Central memory CD4-positive, alpha-beta T cell (primary cell): ENCODE measurements around the gene ZNHIT2.

Experiments
- DNase-seq: peaks from one replicate; pipeline ENCODE4 v3.0.0; 2022

Gene ZNHIT2

GRCh38 chr11:65102142-65103095, 15.1 kb downstream of the ZNHIT2 start:
- DNase-seq = no peak

GRCh38 chr11:65100674-65101350, 16.7 kb downstream of the ZNHIT2 start:
- DNase-seq = no peak

DNA sequence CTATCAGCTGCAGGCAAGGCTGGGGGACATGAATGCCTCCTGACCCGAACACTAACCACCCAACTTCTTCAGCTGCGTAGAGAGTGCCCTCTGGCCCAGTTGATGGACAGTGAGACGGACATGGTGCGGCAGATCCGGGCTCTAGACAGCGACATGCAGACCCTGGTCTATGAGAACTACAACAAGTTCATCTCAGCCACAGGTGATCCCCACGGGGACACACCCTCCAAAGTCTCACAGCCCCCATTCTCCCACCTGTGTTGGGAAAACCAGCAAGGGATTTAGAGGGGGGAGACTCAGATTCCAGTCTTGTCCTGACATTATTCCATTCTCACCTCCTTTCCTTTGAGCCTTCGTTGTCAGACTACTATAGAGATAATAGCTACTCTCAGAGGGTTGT, 20.6 kb downstream of the ZNHIT2 start:
- no peak for DNase-seq

- peak; percentile 84 for DNase-seq
Observed at GRCh38 chr11:65095974-65096806, 21.3 kb downstream of the ZNHIT2 start, which contains the start of gene VPS51. VPS51 (plus strand) TSS chr11:65096214; CDS start chr11:65096251, 37 bp downstream.

DNA sequence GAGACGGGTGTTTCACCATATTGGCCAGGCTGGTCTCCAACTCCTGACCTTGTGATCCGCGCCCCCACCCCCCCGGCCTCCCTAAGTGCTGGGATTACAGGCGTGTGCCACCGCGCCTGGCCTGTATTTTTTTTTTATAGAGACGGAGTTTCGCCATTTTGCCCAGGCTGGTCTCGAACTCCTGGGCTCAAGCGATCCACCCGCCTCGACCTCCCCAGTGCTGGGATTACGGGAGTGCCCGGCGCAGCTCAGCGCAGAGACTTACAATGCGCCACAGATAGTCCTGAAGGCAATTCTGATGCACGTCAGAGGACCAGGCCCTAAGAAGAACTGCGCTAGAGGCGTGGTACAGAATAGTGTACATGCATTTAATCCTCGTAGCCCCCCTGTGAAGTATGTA, 22.1 kb downstream of the ZNHIT2 start:
- no peak for DNase-seq

GRCh38 chr11:65090628-65091027, 26.9 kb downstream of the ZNHIT2 start:
- no peak for DNase-seq

DNA sequence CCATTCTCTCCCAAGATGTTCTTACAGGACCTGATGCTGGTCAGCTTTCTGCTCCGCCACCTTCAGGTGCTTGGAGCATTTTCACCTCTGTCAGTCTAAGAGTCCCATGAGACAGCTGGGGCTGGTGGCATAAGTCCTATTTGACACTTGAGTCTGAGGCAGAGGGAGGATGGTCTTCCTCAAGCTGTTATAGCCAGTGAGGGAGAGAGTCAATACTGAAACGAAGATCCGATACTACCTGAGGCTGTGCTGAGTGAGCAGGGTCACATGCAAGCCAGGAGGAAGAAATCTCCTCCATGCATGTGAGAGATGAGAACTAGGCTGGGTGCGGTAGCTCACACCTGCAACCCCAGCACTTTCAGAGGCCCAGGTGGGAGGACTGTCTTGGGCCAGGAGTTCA, 27.9 kb downstream of the ZNHIT2 start:
- DNase-seq = no peak

DNA sequence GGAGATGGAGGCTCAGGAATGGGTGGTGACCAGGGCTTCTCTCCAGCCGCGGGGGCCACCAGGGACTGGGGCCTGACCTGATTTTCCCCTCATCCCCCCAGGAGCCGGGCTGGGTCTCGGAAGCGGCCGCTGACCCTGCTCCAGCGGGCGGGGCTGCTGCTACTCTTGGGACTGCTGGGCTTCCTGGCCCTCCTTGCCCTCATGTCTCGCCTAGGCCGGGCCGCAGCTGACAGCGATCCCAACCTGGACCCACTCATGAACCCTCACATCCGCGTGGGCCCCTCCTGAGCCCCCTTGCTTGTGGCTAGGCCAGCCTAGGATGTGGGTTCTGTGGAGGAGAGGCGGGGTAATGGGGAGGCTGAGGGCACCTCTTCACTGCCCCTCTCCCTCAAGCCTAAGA, 29.7 kb downstream of the ZNHIT2 start:
- no peak for DNase-seq

DNA sequence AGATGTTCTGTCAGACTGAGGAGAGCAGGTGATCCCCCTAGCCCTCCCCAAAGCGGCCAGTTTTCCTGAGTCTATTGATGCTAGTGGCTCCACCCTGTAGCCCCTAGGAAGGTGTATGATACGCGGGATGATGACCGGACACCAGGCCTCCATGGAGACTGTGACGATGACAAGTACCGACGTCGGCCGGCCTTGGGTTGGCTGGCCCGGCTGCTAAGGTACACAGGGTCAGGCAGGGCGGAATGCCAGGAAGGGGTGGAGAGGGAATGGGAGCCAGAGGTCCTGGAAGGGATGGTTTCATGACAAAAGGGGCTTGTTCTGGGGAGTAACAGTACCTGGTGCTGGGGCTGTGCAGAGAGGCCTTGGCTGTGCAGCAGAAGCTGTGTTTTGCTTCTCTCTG, 30.3 kb downstream of the ZNHIT2 start:
- no peak for DNase-seq

- DNase-seq = no peak
Observed at GRCh38 chr11:65086809-65087208, 30.7 kb downstream of the ZNHIT2 start.

DNA sequence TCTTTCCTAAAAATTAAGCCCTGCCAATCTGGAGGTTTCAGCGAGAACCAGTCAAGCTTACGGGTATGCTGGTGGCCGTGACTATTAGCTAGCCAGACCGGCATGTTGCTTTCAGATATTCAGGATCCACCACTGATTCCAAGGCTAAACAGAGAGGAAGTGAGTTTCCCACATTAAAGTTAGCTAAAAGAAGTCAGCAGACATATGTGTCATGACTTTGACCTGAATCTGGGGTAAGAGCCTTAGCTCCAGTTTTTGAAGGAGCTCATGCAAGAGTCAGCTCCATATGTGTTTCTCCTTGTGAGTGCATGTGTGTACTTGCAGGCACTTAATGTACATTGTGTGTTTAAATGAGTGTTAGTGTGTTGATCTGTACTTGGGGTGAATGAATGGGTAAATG, 32.1 kb downstream of the ZNHIT2 start:
- no peak for DNase-seq

DNA sequence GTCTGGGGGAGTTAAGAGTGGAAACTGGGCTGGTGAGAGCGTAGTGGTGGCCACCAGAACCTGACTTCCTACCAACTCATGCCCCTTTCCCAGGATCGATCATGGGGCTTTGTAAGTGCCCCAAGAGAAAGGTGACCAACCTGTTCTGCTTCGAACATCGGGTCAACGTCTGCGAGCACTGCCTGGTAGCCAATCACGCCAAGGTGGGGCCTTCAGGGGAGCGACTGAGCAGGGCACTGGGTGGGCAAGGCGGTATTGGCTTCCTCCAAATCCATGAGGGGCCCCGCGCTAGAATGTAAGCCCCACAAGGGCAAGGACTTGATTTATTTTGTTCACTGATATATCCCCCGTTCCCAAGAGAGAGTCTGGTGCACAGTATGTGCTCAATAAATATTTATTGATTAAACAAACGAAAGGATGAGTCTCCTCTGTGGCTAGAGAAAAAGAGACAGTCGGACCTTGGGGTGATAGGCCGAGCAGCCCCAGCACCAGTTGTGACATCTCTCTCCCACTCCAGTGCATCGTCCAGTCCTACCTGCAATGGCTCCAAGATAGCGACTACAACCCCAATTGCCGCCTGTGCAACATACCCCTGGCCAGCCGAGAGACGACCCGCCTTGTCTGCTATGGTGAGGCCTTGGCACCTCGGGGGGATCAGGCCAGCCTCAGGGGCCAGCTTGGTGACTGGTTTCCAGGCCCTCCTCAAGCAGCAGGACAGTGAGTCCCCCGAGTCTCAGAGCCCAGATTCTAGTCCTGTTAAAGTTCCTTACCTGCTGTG, 32.7 kb downstream of the ZNHIT2 start:
- DNase-seq = no peak

GRCh38 chr11:65083834-65084597, 33.5 kb downstream of the ZNHIT2 start, which contains the start of the genes CDCA5 and ZFPL1:
CDCA5 (minus strand) TSS chr11:65084040; CDS start chr11:65083978, 62 bp downstream.
ZFPL1 (plus strand) TSS chr11:65084222; CDS start chr11:65084699, 477 bp downstream.
- DNase-seq = peak; percentile 96

DNA sequence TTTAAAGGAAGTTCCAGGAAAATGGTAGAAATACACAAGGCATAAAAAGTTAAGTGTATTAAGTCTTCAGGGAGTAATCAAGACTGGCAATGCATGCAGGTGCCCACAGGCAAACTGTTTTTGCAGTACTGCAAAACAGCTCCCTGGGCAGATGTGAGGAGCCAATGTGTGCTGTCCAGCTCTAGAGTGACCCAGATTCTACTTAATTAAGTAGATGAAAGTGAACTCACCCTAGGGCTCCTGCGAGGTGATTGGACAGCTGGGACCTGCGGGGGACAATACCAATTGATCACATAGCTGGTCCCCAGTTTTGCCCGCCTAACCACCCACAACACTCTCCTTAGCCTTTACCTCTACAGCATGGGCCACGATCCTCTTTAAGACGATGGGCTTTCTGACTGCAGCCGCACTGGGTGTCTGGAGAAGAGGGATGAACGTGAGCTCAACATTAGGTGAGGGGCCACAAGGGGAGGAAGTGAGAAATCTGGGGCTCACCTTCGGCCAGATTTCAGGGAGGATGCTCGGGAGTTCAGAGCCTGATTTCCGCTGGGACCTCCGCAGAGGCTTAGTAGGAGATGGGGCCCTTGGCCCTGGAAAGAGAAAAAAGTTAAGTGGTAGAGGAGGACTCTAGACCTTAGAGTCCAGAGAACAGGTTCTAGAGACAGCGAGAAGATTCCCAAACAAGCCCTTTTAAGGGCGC, 34.2 kb downstream of the ZNHIT2 start:
- no peak for DNase-seq

GRCh38 chr11:65078786-65079342, 38.6 kb downstream of the ZNHIT2 start:
- no peak for DNase-seq

DNA sequence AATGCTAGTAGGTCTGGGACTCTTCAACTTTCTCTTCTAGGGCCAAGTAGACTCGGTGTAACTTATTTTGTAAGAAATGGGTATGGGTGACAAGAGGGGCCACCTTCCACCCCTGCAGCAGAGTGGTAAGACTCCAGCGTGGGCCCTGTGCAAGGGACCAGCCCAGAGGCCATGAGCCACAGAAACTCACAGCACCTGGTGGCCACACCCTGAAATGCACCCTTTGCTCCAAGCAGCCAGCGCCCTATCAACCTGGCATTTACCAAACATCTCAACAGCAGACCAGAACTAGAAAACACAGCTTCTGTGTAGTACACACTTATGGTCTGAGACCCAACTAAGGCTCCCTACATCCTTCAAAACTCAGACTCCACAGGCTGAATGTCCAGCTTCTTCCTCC, 39.4 kb downstream of the ZNHIT2 start:
- peak; percentile 66 for DNase-seq

GRCh38 chr11:65077451-65077850, 40.0 kb downstream of the ZNHIT2 start:
- DNase-seq = no peak

- no peak for DNase-seq
Observed at GRCh38 chr11:65072631-65072966, 44.9 kb downstream of the ZNHIT2 start.

DNA sequence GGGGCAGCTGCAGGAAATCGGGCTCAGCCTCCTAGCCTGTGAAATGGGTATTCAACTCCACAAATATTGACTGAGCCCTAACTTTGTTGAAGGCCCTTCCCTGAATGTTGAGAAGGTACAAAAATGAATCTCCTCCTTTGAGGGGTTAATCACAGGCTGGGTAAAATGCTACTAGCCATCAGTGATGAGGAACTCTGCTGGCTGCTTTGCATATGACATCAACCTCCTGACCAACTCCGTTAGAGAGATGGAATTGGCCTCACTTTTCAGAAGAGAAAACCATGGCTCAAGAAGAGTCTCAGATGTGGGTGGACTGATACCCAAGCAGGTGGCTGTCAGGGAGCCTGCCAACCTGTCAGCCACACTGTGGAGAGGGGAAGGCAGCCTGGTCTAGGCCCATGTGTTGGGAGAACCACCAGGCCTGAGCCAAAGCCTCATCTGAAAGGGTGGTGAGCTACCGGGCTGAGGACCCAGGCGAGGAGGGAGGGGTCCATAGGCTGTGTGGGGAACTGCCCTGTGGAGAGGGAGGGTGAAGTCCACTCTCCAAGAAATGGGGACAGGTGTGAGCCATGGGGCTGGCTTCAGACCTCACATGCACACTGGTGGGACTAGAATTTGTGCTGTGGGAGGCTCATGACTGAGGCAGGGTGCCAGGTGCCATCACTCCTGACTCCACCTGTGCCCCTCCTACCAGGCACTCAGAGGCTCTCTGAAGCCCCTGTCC, 45.4 kb downstream of the ZNHIT2 start:
- no peak for DNase-seq

DNA sequence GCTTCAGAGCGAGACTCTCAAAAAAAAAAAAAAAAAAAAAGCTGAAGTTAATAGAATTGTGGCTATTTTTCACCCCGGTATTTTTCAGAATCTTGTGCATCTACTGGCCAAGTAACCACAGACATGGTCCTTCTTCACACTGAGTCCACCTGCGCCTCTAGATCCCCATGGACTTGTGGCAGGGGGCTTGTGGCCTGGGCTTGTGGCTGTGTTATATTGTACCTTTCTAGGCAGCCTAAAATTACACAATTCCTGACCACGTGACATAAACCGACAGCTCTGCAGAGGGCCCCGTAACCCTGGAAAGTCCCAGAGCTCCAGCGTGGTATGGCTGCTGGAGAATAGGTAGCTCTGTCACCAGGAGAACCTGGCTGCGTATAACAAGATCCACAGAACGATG, 48.3 kb downstream of the ZNHIT2 start:
- no peak for DNase-seq
